Measurements from ENCODE around the gene PKHD1. TPM values are rescaled to one million over a fixed set of nuclear protein-coding genes. Genes with fewer than 3 reads are reported as not detected.

PKHD1 gene
- total RNA-seq, 1 experiment from 2014 or later: not detected

GRCh38 chr6:51775942-51776860 lies 311.2 kb downstream of the PKHD1 start:
- in situ Hi-C loops (cut with HindIII; ENCODE audit: low pct_unique_long_range_greater_than_20kb, low sequenced_read_pairs) (no loop called here), intact Hi-C loops (cut with micrococcal nuclease; ENCODE audit: unreplicated experiment) (no loop called here)
- Histone ChIP-seq H3K27ac (ENCODE audit: low read length) (no peak overlapping the region), H3K27me3 (ENCODE audit: control insufficient read depth, insufficient read depth, low read length) (no peaks in the 10 kb centered on the region), H3K9me3 (ENCODE audit: control insufficient read depth, insufficient read depth, low read depth, low read length) (no peaks in the 10 kb centered on the region), H3K4me3 (ENCODE audit: low read depth in 2 of 2, low read length in 2 of 2) (no peak overlapping the region), H3K36me3 (ENCODE audit: control insufficient read depth, insufficient read depth, low read length) (no peaks in the 10 kb centered on the region), H3K4me1 (ENCODE audit: control insufficient read depth, insufficient read depth, low read length) (no peaks in the 10 kb centered on the region)
- ATAC-seq: no peak
- TF ChIP-seq POLR2AphosphoS5 (IDR thresholded peaks at IDR 0.05; ENCODE audit: low read depth, low read length): no peak
- TF ChIP-seq TCF7L2 (IDR thresholded peaks at IDR 0.05; ENCODE audit: low read depth, low read length): no peak
- TF ChIP-seq REST (IDR thresholded peaks at IDR 0.05; ENCODE audit: insufficient read depth in 1 of 2, low read depth in 2 of 2, low read length in 1 of 2): no peak
- no peak for TF ChIP-seq CTCF (IDR thresholded peaks at IDR 0.05)
- TF ChIP-seq SIN3A (IDR thresholded peaks at IDR 0.05; ENCODE audit: borderline replicate concordance, insufficient read depth, low read depth, low read length): no peak
- no TSS peak for BruUV-seq (replicated peaks)
- ChIA-PET CTCF (no interaction called here), POLR2A (no interaction called here)
- no peak for DNase-seq (ENCODE audit: low read depth, low spot score)

GRCh38 chr6:51768087-51768486 lies 319.3 kb downstream of the PKHD1 start:
- no peaks in the 10 kb centered on the region for H3K9me3 ChIP-seq (ENCODE audit: control insufficient read depth, insufficient read depth, low read depth, low read length)
- CTCF ChIA-PET: no interaction called here
- no peak for TF ChIP-seq CTCF (IDR thresholded peaks at IDR 0.05)
- TF ChIP-seq POLR2AphosphoS5 (IDR thresholded peaks at IDR 0.05; ENCODE audit: low read depth, low read length): no peak
- TF ChIP-seq TCF7L2 (IDR thresholded peaks at IDR 0.05; ENCODE audit: low read depth, low read length): no peak
- no peak overlapping the region for H3K4me3 ChIP-seq (ENCODE audit: low read depth in 2 of 2, low read length in 2 of 2)
- H3K27ac ChIP-seq (ENCODE audit: low read length): no peak overlapping the region
- intact Hi-C loops (cut with micrococcal nuclease; ENCODE audit: unreplicated experiment) (no loop called here), in situ Hi-C loops (cut with HindIII; ENCODE audit: low pct_unique_long_range_greater_than_20kb, low sequenced_read_pairs) (no loop called here)
- DNase-seq (ENCODE audit: low read depth, low spot score) (no peak), ATAC-seq (no peak)
- H3K36me3 ChIP-seq (ENCODE audit: control insufficient read depth, insufficient read depth, low read length): no peaks in the 10 kb centered on the region
- BruUV-seq (replicated peaks): no TSS peak
- no peaks in the 10 kb centered on the region for H3K27me3 ChIP-seq (ENCODE audit: control insufficient read depth, insufficient read depth, low read length)
- POLR2A ChIA-PET: no interaction called here
- no peaks in the 10 kb centered on the region for H3K4me1 ChIP-seq (ENCODE audit: control insufficient read depth, insufficient read depth, low read length)
